T-helper 9 cell (primary cell): ENCODE data around the gene RNASE8.

Experiments
- DNase-seq: peaks from one replicate; pipeline ENCODE4 v3.0.0-alpha.2; 2020

Gene RNASE8

GRCh38 chr14:21054123-21054767 lies 3.4 kb upstream of the RNASE8 start:
- no peak for DNase-seq

DNA sequence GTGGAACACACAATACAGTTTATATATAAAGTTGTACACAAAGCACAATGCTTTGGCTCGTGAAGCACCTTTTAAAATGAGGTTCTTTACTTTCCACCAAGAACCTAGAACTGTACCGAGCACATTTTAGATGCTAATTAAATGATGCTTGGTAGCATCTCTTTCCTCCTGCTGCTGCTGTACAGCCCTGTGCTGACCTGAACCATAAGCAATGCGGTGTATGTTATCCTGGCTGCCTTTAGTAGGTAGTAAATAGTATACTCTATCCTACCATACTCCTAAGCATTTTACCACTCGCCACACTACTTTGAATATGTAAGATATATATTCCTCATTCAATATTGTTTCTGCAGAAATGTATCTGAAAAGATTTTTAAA lies 2.9 kb upstream of the RNASE8 start:
- DNase-seq = no peak

DNA sequence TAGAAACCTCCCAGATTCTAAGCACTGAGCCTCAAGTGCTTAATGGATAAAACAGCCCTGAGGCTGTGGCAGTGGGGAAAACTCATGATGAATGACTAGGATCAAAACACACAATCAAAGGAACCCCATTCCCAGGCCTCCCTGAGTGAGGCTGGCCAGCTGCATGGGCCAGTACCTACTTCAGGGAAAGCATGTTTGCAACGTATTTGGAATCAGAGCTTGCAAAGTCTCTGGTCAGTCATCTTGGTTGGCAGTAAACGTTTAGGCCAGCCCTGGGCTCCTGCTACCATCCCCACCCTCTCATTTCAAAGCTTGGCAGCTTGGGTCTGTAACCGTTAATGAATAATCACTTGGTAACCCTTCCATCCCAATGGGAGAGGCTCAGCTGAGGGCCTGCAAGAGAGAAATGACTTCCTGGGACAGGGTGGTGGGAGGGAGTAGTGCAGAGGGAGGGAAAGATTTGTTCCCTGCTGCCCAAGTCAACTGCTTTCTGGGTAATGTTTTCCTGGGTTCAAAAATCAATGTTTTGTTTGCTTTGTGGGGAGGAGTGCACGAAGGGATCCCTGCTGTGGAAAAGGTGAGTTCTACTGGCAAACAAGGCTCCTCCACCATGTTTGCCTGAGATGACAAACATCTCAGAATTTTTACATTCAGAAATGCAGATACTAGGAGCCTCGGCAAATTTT lies 2.0 kb upstream of the RNASE8 start:
- DNase-seq = no peak

- DNase-seq = no peak
These were observed 980 bp upstream of the RNASE8 start for GRCh38 chr14:21056520-21057163.

DNA sequence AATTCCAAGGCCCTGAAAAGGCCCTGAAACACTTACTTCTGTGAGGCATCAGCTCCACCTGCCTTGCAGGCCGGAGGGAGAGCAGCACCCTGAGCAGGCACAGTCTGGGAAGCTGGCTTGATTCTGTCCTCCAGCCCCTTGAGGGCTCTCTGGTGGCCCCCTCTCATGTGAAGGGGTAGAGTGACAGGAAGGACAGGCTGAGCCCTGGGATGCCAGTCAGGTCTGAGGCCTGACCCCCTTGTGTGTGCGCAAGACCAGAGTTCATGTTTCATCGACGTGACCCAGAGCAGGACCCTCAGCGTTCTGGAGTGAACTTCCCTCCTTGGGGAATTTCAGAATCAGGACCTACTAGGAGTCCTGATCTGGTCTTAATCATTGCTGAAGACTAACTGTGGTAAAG lies 1.3 kb downstream of the RNASE8 start:
- no peak for DNase-seq

GRCh38 chr14:21059842-21060613 lies 2.4 kb downstream of the RNASE8 start:
- no peak for DNase-seq

DNA sequence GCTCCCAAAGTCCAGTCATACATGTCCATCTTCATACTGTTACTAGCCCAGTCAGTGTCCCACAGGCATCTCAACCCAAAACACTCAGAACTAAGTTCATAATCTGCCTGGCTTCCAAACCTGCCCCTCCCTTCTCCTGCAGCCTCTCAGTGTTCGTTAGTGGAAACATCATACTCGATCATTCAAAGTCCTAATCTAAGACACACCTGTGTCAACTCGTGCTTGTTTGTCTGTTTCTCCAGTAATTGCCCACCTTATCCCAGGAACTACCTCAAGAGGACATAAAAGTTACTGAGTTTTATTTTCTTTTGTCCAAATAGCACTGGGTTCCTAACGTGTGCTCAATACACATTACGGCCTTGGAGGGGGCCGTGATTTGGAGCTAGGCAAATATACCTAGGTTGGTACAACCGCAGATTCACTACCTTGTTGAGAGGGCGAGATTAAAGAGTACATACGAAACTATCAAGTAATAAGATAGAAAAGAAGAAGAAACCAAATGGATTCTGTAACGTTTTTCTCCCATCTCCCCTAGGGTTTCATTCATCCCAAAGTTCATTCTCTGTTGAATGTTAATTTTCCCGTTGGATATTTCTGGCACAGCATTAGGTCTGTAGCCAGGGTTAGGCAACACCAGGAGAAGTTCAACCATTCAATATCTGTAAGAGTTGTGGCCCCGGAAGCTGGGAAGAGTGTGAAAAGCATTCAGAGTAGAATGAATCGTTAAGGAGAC lies 3.2 kb downstream of the RNASE8 start:
- no peak for DNase-seq

- DNase-seq = no peak
These were observed 3.7 kb downstream of the RNASE8 start for GRCh38 chr14:21061347-21061668.

- no peak for DNase-seq
These were observed 5.9 kb downstream of the RNASE8 start for GRCh38 chr14:21063479-21063878.

GRCh38 chr14:21066882-21067502 lies 9.4 kb downstream of the RNASE8 start:
- no peak for DNase-seq

DNA sequence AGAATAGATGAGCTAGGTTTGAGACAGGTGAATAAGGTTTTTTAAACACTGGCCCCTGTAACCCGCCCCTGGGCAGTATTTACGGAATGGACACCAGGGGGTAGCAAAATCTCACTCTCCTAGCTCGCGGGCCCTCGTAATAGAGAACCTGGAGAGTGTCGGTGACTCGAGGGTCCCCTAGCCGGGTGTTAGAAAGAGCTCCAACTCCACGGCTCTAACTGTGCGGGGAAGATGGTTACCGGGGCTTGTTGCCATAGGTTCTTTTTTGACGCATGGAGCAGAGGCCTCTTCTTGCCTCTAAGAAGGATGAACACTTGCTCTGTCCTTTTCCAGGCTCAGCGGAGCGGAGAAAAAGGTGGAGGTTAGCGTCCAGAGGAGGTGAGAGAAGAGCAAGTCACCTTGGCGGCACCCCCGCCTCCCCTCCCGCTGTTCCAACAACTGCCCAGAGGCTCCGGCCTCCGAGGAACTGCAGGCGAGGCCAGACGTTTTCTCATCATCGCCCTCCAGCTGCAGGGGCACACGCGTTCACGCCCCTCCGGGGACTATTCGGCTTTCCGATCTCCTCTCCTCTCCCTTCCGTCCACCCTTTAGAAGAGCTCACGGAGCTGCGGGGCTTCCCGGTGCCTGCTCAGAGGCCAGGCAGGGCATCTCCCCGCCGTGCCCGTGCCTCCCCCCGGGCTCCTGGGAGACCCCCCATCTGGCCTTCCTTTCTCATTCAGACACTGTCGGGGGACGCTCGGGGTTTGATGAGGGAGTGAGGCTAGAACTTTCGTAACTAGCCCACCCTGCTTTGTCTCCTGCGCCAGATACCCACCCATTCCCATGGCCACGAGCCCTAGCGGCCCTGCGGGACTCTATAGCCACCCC lies 11.1 kb downstream of the RNASE8 start:
- peak; percentile 45 for DNase-seq

DNA sequence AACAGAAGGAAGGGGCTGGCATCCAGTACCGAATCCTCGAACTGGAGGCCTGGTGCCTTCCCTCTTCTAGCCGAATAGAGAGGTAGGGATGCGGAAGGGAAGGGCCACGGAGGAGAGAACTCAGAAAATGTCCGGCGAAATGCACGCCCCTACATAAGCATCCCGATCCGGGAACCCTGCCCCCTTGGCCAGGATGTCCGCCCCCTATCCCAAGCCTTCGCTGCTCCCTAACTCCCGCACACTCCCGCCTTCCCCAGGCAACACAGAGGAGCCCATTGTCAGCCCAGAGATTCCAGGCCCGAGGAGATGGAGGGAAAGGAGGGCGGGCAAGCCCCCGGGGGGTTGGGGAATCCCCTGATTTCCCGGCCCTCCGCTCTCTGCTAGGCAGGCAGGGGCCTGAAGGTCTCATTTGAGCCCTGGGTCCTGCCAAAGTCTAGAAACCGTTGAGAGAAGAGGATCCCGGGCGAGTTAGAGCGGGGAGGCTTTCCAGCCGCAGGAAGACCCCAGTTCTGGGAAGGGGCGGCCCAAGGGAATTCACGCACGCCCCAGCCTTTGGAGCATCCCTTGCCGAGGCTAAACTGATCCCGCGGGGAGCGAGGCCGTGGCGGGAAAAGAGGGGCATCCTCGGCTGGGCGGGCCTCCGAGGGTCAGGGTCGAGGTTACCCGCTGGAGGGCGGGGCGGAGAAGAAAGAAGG lies 11.9 kb downstream of the RNASE8 start:
- peak; percentile 32 for DNase-seq

GRCh38 chr14:21070083-21070609 lies 12.5 kb downstream of the RNASE8 start, which contains the start of gene ARHGEF40:
Gene ARHGEF40 (plus strand): TSS chr14:21070304. CDS start chr14:21070397, 93 bp downstream.
- peak; percentile 26 for DNase-seq

- no peak for DNase-seq
These were observed 13.1 kb downstream of the RNASE8 start for GRCh38 chr14:21070610-21071224.

DNA sequence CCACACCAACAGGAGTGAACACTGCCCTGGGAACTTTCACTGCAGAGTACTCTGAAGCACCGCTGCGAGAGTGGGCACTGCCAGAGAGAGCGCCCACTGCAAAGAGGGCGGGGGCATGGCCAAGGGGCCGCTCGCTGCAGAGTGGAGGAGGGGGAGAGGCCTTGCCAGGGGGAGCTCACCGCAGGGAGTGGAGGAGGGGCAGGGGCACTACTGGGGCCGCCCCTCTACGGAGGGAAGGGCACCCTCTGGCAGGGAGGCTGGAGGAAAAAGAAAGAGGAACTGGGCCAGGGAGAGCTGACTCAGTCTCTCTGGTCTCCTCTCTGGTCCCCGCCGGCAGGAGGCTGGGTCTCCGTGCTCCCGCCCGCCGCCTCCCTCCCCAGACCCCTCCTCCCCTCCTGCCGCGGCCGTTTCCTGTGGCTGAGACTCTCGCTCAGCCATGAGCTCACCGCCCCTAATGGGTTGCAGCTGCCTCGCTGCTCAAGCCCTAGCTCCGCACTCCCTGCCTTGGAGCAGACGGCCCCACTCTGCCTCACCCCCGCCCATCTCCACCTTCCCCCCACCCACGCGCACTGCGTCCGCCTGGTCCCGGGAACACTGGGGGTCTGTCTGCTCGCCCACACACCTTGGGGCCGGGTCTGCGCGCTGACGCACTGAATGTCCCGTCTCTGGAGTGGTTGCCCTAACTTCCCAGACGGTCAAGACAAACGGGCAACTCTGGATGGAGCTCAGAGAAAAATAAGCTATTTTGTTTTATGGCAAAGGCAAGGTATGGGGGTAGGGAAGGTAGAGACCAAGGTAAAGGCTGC lies 13.8 kb downstream of the RNASE8 start:
- peak; percentile 41 for DNase-seq

DNA sequence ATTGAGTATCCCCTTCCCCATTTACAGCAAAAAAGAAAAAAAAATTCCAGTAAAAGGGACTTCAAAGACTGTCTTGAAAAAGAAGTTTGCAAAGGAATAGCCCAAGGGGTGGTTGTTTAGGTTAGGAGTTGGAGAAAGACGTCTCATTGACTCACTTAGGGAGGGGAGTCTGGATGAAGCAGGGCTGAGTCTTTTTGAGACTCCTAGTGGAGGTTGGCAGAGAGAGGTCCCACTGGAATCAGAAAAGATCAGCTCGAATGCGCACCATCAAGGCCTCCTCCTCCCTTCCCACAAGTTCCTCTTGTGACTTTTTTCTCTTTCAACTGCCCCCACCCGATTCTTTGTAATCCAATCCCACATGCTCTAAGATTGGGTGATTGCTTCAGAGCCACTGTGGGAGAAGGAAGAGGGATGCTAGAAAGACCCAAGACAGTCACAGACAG lies 14.4 kb downstream of the RNASE8 start:
- DNase-seq = no peak

- DNase-seq = no peak
These were observed 15.2 kb downstream of the RNASE8 start for GRCh38 chr14:21072781-21073339.

GRCh38 chr14:21073921-21074320 lies 16.3 kb downstream of the RNASE8 start:
- no peak for DNase-seq
